ENCODE data around the gene COL4A1.
A peak's percentile ranks its signal among the peaks of the same experiment; 100 is the strongest.

COL4A1 gene

GRCh38 chr13:110161112-110161882 lies 145.7 kb downstream of the COL4A1 start:
- no peak for DNase-seq (ENCODE audit: low read depth)

DNA sequence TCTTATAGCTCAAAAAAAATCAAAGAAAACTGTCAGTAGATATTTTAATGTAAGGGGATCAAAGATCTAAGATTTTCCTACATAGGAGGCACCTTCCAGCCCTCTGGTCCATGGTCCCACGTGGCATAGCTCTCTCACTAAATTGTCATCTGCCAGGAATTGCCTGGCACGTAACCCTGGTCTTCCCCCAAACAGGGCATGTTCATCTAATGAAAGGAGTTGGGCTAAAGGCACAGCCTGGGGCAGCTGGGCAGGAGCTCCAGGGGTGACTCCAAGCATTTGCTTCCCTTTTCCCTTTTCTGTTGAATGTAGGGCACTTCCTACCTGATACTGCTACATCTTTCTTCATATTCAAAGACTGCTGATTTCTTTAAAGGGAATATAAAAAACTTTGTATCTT lies 148.7 kb downstream of the COL4A1 start:
- DNase-seq (ENCODE audit: low read depth): no peak

DNA sequence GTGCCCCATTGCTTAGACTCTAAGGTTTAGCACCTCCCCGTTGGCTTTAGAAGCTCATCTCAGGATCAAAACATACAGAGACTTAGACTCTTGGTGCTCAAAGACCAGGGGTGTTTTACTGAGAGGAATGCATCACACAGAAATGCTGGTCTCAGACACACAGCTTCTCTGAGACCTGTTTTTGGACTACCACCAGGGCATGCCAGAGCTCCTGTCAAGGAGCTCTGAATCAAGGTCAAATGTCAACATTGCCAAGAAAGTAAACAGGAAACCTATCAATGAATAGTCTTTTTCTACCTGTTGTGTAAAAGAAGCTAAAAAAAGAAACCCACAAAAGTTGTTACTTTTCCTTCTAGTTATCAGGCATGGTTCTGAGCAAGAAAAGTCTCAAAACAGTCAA lies 149.2 kb downstream of the COL4A1 start:
- no peak for DNase-seq (ENCODE audit: low read depth)

- no peak for DNase-seq (ENCODE audit: low read depth)
These were observed 150.5 kb downstream of the COL4A1 start for GRCh38 chr13:110156301-110157049.

- DNase-seq (ENCODE audit: low read depth): no peak
These were observed 151.9 kb downstream of the COL4A1 start for GRCh38 chr13:110155072-110155471.

- DNase-seq (ENCODE audit: low read depth): no peak
These were observed 152.5 kb downstream of the COL4A1 start for GRCh38 chr13:110154410-110154933.

- DNase-seq (ENCODE audit: low read depth): no peak
These were observed 154.6 kb downstream of the COL4A1 start for GRCh38 chr13:110152351-110152750.

DNA sequence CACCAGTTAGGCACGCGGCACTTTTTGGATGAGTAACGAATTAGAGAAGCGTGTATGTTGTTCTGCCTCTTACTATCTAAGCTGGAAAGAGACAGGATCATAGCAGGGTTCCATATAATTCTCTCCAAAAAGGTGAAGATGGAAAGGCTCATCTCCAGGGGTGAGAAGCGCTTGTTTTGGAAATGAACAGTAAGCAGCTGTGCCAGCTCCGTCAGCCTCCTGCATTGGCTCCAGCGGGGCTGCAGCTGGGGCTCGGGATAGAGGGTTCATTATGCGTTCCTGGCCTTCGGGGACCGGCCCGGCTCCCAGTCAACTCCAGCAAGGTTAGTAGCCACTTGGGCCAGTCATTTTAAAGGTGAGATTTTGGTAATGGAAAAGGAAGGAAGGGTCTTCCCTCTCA lies 155.5 kb downstream of the COL4A1 start:
- DNase-seq (ENCODE audit: low read depth): no peak

- DNase-seq (ENCODE audit: low read depth): no peak
These were observed 156.4 kb downstream of the COL4A1 start for GRCh38 chr13:110150384-110151101.

GRCh38 chr13:110149036-110149435 lies 157.9 kb downstream of the COL4A1 start:
- peak; percentile 35 for DNase-seq (ENCODE audit: low read depth)

- DNase-seq (ENCODE audit: low read depth): no peak
These were observed 166.9 kb downstream of the COL4A1 start for GRCh38 chr13:110140099-110140498.

- no peak for DNase-seq (ENCODE audit: low read depth)
These were observed 168.3 kb downstream of the COL4A1 start for GRCh38 chr13:110138700-110139036.

DNA sequence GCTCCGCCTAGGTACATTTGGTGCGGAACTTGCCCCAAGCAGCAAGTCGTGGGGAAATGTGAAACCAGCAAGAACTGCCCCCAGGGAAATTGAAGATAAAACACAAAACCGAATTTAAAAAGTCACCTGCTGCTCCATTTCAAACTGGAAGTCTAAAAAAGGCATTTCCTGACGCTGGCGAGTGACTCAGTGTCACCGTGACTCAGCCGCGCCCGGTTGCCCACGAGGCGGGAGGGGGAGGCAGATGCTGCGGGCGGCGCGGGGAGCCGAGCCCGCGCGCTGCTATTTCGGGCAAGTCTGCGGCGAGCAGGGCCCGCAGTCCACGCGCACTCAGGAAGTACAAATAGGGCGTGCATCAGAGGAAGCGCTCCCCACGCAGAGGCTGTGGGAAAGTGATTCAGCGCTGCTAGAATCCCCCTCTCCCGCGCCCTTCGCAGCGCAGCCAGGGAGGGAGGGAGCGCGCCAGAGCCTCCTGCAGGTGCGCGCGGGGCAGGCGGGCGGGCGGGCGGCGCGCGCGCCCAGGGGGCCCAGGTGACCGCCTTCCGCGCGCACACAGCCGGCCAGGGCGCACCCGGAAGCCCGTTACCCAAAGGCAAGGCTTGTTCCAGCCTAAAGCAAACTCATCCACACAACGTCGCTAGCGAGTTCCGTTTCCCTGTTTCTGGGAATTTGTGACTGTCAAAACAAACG lies 168.8 kb downstream of the COL4A1 start:
- no peak for DNase-seq (ENCODE audit: low read depth)

GRCh38 chr13:110137680-110138009 lies 169.3 kb downstream of the COL4A1 start:
- DNase-seq (ENCODE audit: low read depth): no peak

DNA sequence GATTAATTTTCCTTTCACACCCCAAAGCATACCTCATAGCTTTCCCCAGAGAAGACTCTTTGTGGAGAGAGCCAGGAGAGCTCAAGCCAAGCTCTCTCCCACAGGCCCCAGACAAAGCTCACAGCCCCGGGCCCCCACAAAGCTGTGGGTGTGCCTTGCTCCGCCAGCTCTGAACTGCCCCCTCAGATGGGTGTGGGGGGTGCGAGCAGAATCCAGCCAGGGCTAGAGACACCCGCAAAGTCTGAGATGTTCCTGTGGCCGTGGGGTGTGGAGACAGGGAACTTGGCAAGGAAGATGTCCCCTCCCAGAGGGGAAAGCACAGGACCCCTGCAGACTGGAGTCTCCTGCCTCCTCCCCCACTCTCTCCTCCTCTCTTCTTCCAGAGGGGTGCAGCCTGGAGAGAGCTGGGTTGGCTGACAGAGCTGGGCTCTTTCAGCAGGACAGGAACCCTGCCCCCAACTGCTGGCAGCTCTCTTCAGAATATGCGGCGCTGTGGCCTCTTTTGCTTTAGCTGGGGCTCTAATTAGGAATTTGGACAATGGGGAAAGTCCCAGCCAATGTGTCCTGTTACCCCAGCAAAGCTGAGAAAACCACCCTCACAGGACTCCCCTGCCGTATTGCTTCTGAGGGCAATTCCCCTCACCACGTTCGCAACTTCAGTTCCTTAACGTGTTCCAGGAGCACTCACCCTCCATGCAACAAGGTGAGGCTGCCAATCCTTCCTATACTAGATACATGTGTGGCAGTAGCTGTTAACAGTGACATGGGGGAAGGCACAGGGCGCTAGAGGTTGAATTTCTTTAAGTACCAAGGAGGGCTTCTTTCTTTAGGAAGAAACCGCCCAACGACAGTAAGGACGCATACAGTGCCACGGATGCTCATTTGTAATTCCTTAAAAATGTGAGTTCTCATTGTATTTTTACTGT lies 170.0 kb downstream of the COL4A1 start:
- DNase-seq (ENCODE audit: low read depth): no peak

- no peak for DNase-seq (ENCODE audit: low read depth)
These were observed 170.9 kb downstream of the COL4A1 start for GRCh38 chr13:110135977-110136597.

DNA sequence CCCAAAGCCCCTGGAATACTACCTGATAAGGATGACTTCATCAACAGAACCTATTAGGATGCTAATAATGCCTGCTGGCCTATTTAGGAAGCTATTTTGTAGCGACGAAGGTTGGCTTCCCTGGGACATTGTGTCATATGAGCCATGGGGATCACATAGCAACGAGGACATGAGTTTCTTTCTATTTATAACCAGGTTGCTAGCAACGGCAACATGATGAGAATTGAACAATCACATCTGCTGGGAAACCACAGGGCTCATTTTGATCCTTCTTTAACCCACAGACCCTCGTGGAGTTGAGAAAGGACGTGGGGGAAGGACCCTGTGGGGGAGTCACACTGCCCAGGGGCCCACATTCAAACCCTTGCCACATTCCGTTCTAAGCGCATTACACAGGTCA lies 172.2 kb downstream of the COL4A1 start:
- no peak for DNase-seq (ENCODE audit: low read depth)

GRCh38 chr13:110133425-110134235 lies 173.3 kb downstream of the COL4A1 start:
- DNase-seq (ENCODE audit: low read depth): no peak

GRCh38 chr13:110132225-110132982 lies 174.6 kb downstream of the COL4A1 start:
- DNase-seq (ENCODE audit: low read depth): no peak
